Activated CD8-positive, alpha-beta memory T cell treated with anti-CD3 and anti-CD28 coated beads for 36 hours (primary cell): ENCODE results near the gene DMRTA2. TPM values are rescaled to one million over a fixed set of nuclear protein-coding genes. Genes with fewer than 3 reads are reported as not detected.

Experiments
- CTCF ChIA-PET: fragments of 350-600 bp; sonication (Branson Sonifier 250); formaldehyde crosslinking; loops from one replicate; lab custom pipeline; 2021; ENCODE audit warnings: antibody characterized with exemption; lab: Charles Lee
- POLR2A ChIA-PET: fragments of 350-600 bp; sonication (Branson Sonifier 250); formaldehyde crosslinking; loops from one replicate; lab custom pipeline; 2021; ENCODE audit warnings: antibody characterized with exemption; lab: Charles Lee
- total RNA-seq, 2 experiments: library from RNA; stranded (reverse); gene quantifications; one replicate each; pipeline ENCODE4 v1.2.3, GENCODE V29; 2021

The DMRTA2 gene
- total RNA-seq, 2 experiments from 2014 or later = not detected

GRCh38 chr1:50424884-50425375, 1.7 kb upstream of the DMRTA2 start:
- POLR2A ChIA-PET = no interaction called here
- CTCF ChIA-PET = interaction anchor here (0.7 to 1.4 kb wide), 2 partner anchors 9 to 1322 kb away, joined by 3 to 4 read pairs; no protein-coding TSS in a partner anchor

GRCh38 chr1:50424045-50424883, 1.0 kb upstream of the DMRTA2 start:
- ChIA-PET POLR2A (no interaction called here), CTCF (interaction anchor here (0.7 to 1.4 kb wide), 3 partner anchors 10 to 1321 kb away, joined by 3 to 4 read pairs (median 3); no protein-coding TSS in a partner anchor)

GRCh38 chr1:50423670-50424000, 392 bp upstream of the DMRTA2 start:
- CTCF ChIA-PET = interaction anchor here (0.7 to 1.4 kb wide), 3 partner anchors 9 to 409 kb away, joined by 3 to 4 read pairs (median 3); no protein-coding TSS in a partner anchor
- POLR2A ChIA-PET = no interaction called here

GRCh38 chr1:50422675-50422945, 633 bp downstream of the DMRTA2 start:
- ChIA-PET POLR2A (no interaction called here), CTCF (no interaction called here)

GRCh38 chr1:50421768-50422674, 1.2 kb downstream of the DMRTA2 start:
- CTCF ChIA-PET = no interaction called here
- POLR2A ChIA-PET = no interaction called here

GRCh38 chr1:50421366-50421748, 1.9 kb downstream of the DMRTA2 start:
- ChIA-PET CTCF (no interaction called here), POLR2A (no interaction called here)

GRCh38 chr1:50420689-50421365, 2.4 kb downstream of the DMRTA2 start:
- ChIA-PET POLR2A (no interaction called here), CTCF (no interaction called here)

GRCh38 chr1:50419907-50420677, 3.2 kb downstream of the DMRTA2 start:
- ChIA-PET CTCF (no interaction called here), POLR2A (no interaction called here)

- POLR2A ChIA-PET = no interaction called here
These were observed 3.9 kb downstream of the DMRTA2 start for GRCh38 chr1:50419192-50419906.

GRCh38 chr1:50418600-50419109, 4.6 kb downstream of the DMRTA2 start:
- CTCF ChIA-PET = no interaction called here
- POLR2A ChIA-PET = no interaction called here

More at GRCh38 chr1:50419192-50419906, 3.9 kb downstream of the DMRTA2 start:
- CTCF ChIA-PET = no interaction called here

GRCh38 chr1:50417946-50418599, 5.2 kb downstream of the DMRTA2 start:
- ChIA-PET POLR2A (no interaction called here), CTCF (no interaction called here)

- ChIA-PET POLR2A (no interaction called here), CTCF (no interaction called here)
These were observed 5.7 kb downstream of the DMRTA2 start for GRCh38 chr1:50417507-50417906.

GRCh38 chr1:50416553-50417453, 6.4 kb downstream of the DMRTA2 start:
- POLR2A ChIA-PET = no interaction called here
- CTCF ChIA-PET = interaction anchor here (0.6 kb wide), 1 partner anchor 641 kb away, joined by 3 read pairs; no protein-coding TSS in a partner anchor

- POLR2A ChIA-PET = no interaction called here
- CTCF ChIA-PET = interaction anchor here (0.6 kb wide), 1 partner anchor 640 kb away, joined by 3 read pairs; no protein-coding TSS in a partner anchor
These were observed 7.1 kb downstream of the DMRTA2 start for GRCh38 chr1:50416150-50416527.

- CTCF ChIA-PET = interaction anchor here (0.8 kb wide), 1 partner anchor 8 kb away, joined by 3 read pairs; the partner anchor contains the start of gene DMRTA2
- POLR2A ChIA-PET = no interaction called here
These were observed 7.8 kb downstream of the DMRTA2 start for GRCh38 chr1:50415235-50416149.
